OCI-LY7 (cell line): ENCODE measurements around the gene TMEM19. TPM values are rescaled to one million over a fixed set of nuclear protein-coding genes. Genes with fewer than 3 reads are reported as not detected.
"Not testable (repeated sequence)": the region's sequence is repeated elsewhere in the genome, so short reads cannot be mapped to it uniquely, and the experiment has no call there.

Experiments used
- BruUV-seq: library from RNA; stranded (reverse); fragments of 400-500 nt; replicated peaks from 2 replicates; lab custom pipeline; 2021; lab: Mats Ljungman, UMichigan
- CTCF ChIA-PET: fragments of 300-600 bp; sonication (Branson Sonifier 250); formaldehyde crosslinking; loops from one replicate; lab custom pipeline; 2022; ENCODE audit warnings: antibody characterized with exemption; ENCODE audit not compliant: unreplicated experiment; lab: Charles Lee
- POLR2A ChIA-PET: fragments of 300-600 bp; sonication (Branson Sonifier 250); formaldehyde crosslinking; loops from one replicate; lab custom pipeline; 2022; ENCODE audit warnings: antibody characterized with exemption; lab: Charles Lee
- DNase-seq: peaks from one replicate; pipeline ENCODE4 v3.0.0-alpha.2; 2015; ENCODE audit warnings: low spot score
- H2AFZ ChIP-seq: fragments of 200-600 bp; sonication (generic), shearing (Covaris generic); 2 replicates; pipeline ENCODE4 v1.6.1; 2014; ENCODE audit warnings: mild to moderate bottlenecking, antibody characterized with exemption, low read length, moderate library complexity
- H3K27ac ChIP-seq: fragments of 200-600 bp; sonication (generic); 2 replicates; pipeline ENCODE4 v1.5.1; 2014; ENCODE audit warnings: mixed run types, low read depth, mild to moderate bottlenecking, moderate library complexity, low read length, inconsistent platforms; ENCODE audit not compliant: poor library complexity, severe bottlenecking
- H3K36me3 ChIP-seq: fragments of 200-600 bp; sonication (generic); 2 replicates; pipeline ENCODE4 v1.6.1; 2014; ENCODE audit warnings: mild to moderate bottlenecking, antibody characterized with exemption, low read length, moderate library complexity, mixed read lengths; ENCODE audit not compliant: insufficient read depth
- H3K4me1 ChIP-seq: fragments of 200-600 bp; sonication (generic); 2 replicates; pipeline ENCODE4 v1.5.1; 2014; ENCODE audit warnings: mild to moderate bottlenecking, low read length; ENCODE audit not compliant: insufficient read depth, poor library complexity, severe bottlenecking
- H3K4me2 ChIP-seq: fragments of 200-600 bp; sonication (generic); 2 replicates; pipeline ENCODE4 v1.6.1; 2014; ENCODE audit warnings: mild to moderate bottlenecking, low read length
- H3K4me3 ChIP-seq: fragments of 200-600 bp; sonication (generic); 2 replicates; pipeline ENCODE4 v1.5.1; 2014; ENCODE audit warnings: mild to moderate bottlenecking, low read depth, low read length; ENCODE audit not compliant: poor library complexity, severe bottlenecking
- H3K79me2 ChIP-seq: fragments of 200-600 bp; sonication (generic); 2 replicates; pipeline ENCODE4 v1.6.1; 2016; ENCODE audit warnings: low read depth, mild to moderate bottlenecking, low read length, moderate library complexity, mixed read lengths; ENCODE audit not compliant: insufficient read depth
- H3K9me2 ChIP-seq: fragments of 200-600 bp; sonication (generic); 2 replicates; pipeline ENCODE4 v1.6.1; 2016; ENCODE audit warnings: mild to moderate bottlenecking, low read length, mixed read lengths; ENCODE audit not compliant: insufficient read depth
- H3K9me3 ChIP-seq: fragments of 200-600 bp; sonication (generic); 2 replicates; pipeline ENCODE4 v1.6.1; 2014; ENCODE audit warnings: mild to moderate bottlenecking, mixed run types, low read length, mixed read lengths
- H4K20me1 ChIP-seq: fragments of 200-600 bp; sonication (generic); 2 replicates; pipeline ENCODE4 v1.6.1; 2014; ENCODE audit warnings: mild to moderate bottlenecking, antibody characterized with exemption, low read length, moderate library complexity, mixed read lengths; ENCODE audit not compliant: insufficient read depth
- CTCF ChIP-seq: fragments of 200-600 bp; sonication (generic); conservative IDR thresholded peaks from 2 replicates; pipeline ENCODE4 v1.5.1; 2014; ENCODE audit warnings: mild to moderate bottlenecking, antibody characterized with exemption, low read length, moderate library complexity, mixed read lengths
- EZH2phosphoT487 ChIP-seq: fragments of 200-600 bp; sonication (generic); IDR thresholded peaks from 2 replicates; pipeline ENCODE4 v1.6.1; 2018; ENCODE audit warnings: low read depth, borderline replicate concordance, mild to moderate bottlenecking, mixed run types, antibody characterized with exemption, low read length, moderate library complexity, mixed read lengths
- intact Hi-C: fragments of 100-400 bp; cut with micrococcal nuclease; formaldehyde crosslinking; loops from one replicate; pipeline ENCODE4 v1.10.0; 2022; ENCODE audit not compliant: unreplicated experiment
- total RNA-seq, 2 experiments: library from RNA; depleted of rRNA in 1 of 2; stranded (reverse); fragments of >200 nt in 1 of 2; shearing (Covaris generic) in 1 of 2; gene quantifications; 2 replicates each; pipeline ENCODE4 v1.2.3, GENCODE V29; 2014 to 2022

TMEM19 gene
- total RNA-seq, 2 experiments from 2014 or later = 38.3 to 40.4 TPM

DNA sequence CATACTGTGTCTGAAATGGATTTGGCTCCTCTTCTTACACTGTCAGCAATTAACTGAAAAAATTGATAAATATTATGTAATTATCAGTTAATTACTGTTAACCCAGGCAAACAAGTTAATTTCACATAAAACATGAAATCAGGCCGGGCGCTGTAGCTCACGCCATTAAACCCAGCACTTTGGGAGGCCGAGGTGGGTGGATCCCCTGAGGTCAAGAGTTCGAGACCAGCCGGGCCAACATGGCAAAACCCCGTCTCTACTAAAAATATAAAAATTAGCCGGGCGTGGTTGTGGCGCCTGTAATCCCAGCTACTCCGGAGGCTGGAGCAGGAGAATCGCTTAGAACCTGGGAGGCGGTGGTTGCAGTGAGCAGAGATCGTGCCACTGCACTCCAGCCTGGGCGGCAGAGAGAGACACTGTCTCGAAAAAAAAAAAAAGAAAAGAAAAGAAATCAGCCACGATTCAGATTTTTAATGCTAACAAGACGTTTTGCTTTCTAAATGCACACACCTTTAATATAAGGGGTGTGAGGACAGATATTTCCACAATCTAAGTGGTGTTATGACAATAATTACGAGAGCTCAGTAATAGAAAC lies 473 bp upstream of the TMEM19 start:
- peak overlapping the region; percentile 84 for H3K4me2 ChIP-seq
- ChIA-PET POLR2A (interaction anchor here (0.6 to 6.7 kb wide), 22 partner anchors 9 to 178 kb away, joined by 3 to 105 read pairs (median 4); partner anchors contain the start of genes THAP2 and ZFC3H1), CTCF (interaction anchor here (0.6 to 1.6 kb wide), 3 partner anchors 21 to 62 kb away, joined by 3 to 5 read pairs (median 3); partner anchors contain the start of gene THAP2)
- TSS peak; percentile 80 for BruUV-seq
- H3K79me2 ChIP-seq = peaks cover 41% of the 10 kb centered on the region
- H2AFZ ChIP-seq = peak overlapping the region; percentile 75
- peaks cover 39% of the 10 kb centered on the region for H3K4me1 ChIP-seq
- intact Hi-C loops = loop anchor here (10.0 kb wide), 1 partner anchor 1421 kb away; no protein-coding TSS in a partner anchor
- H3K9me3 ChIP-seq = no peaks in the 10 kb centered on the region
- H4K20me1 ChIP-seq = no peaks in the 10 kb centered on the region
- DNase-seq = no peak
- no peaks in the 10 kb centered on the region for H3K9me2 ChIP-seq
- peak overlapping the region; percentile 99 for H3K27ac ChIP-seq
- TF ChIP-seq EZH2phosphoT487 (no peak), CTCF (no peak)
- H3K36me3 ChIP-seq = peaks cover 3% of the 10 kb centered on the region; the same call in 1 of the 2 replicates
- peak overlapping the region; percentile 94 for H3K4me3 ChIP-seq

- peak; percentile 14 for DNase-seq
- Histone ChIP-seq H3K4me2 (peak overlapping the region; percentile 84), H4K20me1 (no peaks in the 10 kb centered on the region), H3K4me1 (peaks cover 50% of the 10 kb centered on the region), H2AFZ (peak overlapping the region; percentile 75; the same call in 1 of the 2 replicates), H3K9me3 (no peaks in the 10 kb centered on the region), H3K27ac (peak overlapping the region; percentile 99), H3K79me2 (peaks cover 53% of the 10 kb centered on the region), H3K9me2 (no peaks in the 10 kb centered on the region), H3K36me3 (peaks cover 6% of the 10 kb centered on the region; the same call in 1 of the 2 replicates), H3K4me3 (peak overlapping the region; percentile 94)
- ChIA-PET CTCF (interaction anchor here (0.5 to 1.8 kb wide), 4 partner anchors 8 to 61 kb away, joined by 3 to 14 read pairs (median 3); no protein-coding TSS in a partner anchor), POLR2A (interaction anchor here (0.6 to 6.7 kb wide), 20 partner anchors 9 to 141 kb away, joined by 3 to 105 read pairs (median 6); partner anchors contain the start of genes RAB21, THAP2 and ZFC3H1)
- intact Hi-C loops = loop anchor here (1.0 to 10.0 kb wide), 3 partner anchors 21 to 1422 kb away; no protein-coding TSS in a partner anchor
- BruUV-seq = TSS peak; percentile 87
- TF ChIP-seq CTCF (no peak), EZH2phosphoT487 (no peak)
These were observed 760 bp downstream of the TMEM19 start for GRCh38 chr12:71686658-71687025.

- not testable (repeated sequence) for H3K9me2 ChIP-seq, H3K36me3 ChIP-seq, BruUV-seq, H4K20me1 ChIP-seq, H3K9me3 ChIP-seq, DNase-seq
- H3K4me2 ChIP-seq = peak overlapping the region; percentile 84
- peak overlapping the region; percentile 99 for H3K27ac ChIP-seq
- peak overlapping the region; percentile 2; the same call in 1 of the 2 replicates for H2AFZ ChIP-seq
- peaks cover 55% of the 10 kb centered on the region for H3K4me1 ChIP-seq
- H3K79me2 ChIP-seq = peaks cover 58% of the 10 kb centered on the region
- H3K4me3 ChIP-seq = peak overlapping the region; percentile 94
- intact Hi-C loops = loop anchor here (10.0 kb wide), 1 partner anchor 1422 kb away; no protein-coding TSS in a partner anchor
- ChIA-PET POLR2A (interaction anchor here (0.6 to 6.7 kb wide), 15 partner anchors 8 to 71 kb away, joined by 3 to 105 read pairs (median 8); partner anchors contain the start of genes RAB21, THAP2 and ZFC3H1), CTCF (interaction anchor here (0.8 to 1.8 kb wide), 2 partner anchors 45 to 60 kb away, joined by 3 to 14 read pairs; no protein-coding TSS in a partner anchor)
These were observed 1.3 kb downstream of the TMEM19 start for GRCh38 chr12:71687172-71687571.
